ENCODE data around the gene TNNT1.

GRCh38 chr19:55136399-55137102 is 12.5 kb downstream of the TNNT1 start:
- TF ChIP-seq CTCF (IDR thresholded peaks at IDR 0.05; ENCODE audit: low read depth, low read length), result no peak
- TF ChIP-seq POLR2A (IDR thresholded peaks at IDR 0.05; ENCODE audit: extremely low read depth, insufficient read length), result no peak
- TF ChIP-seq MAX (IDR thresholded peaks at IDR 0.05; ENCODE audit: low read depth, low read length), result no peak
- no peak for TF ChIP-seq MYC (IDR thresholded peaks at IDR 0.05; ENCODE audit: low read depth, low read length)

All from NB4 (cell line).